Transverse colon (tissue), 3 donors: Measurements from ENCODE around the gene BET1L.

Experiments
- CTCF ChIP-seq, 5 experiments: fragments of 200-600 bp in 3 of 5; fragments of 450-650 bp in 2 of 5; sonication (generic) in 3 of 5; IDR thresholded peaks; 1 replicate in 2 of 5; 2 replicates in 3 of 5; pipeline ENCODE4 v1.5.1; 2016 to 2017; ENCODE audit warnings: antibody characterized with exemption in 5 of 5, inconsistent platforms in 3 of 5, mild to moderate bottlenecking in 2 of 5, moderate library complexity in 1 of 5
- EP300 ChIP-seq: sonication (generic); formaldehyde crosslinking; IDR thresholded peaks from one replicate; pipeline ENCODE4 v1.6.1; 2017; ENCODE audit warnings: antibody characterized with exemption, low read depth
- POLR2A ChIP-seq: fragments of 450-650 bp; IDR thresholded peaks from one replicate; pipeline ENCODE4 v1.6.1; 2016; ENCODE audit warnings: antibody characterized with exemption, mild to moderate bottlenecking, moderate library complexity

- TF ChIP-seq CTCF (IDR thresholded peaks at IDR 0.05) (no peak), POLR2A (no peak), EP300 (no peak)
Observed at GRCh38 chr11:197741-198235, 9.4 kb downstream of the BET1L start.
